Adrenal gland (tissue), 12 donors: ENCODE data around the gene ALG14. TPM values are rescaled to one million over a fixed set of nuclear protein-coding genes. Genes with fewer than 3 reads are reported as not detected.
"Not testable (repeated sequence)": the region's sequence is repeated elsewhere in the genome, so short reads cannot be mapped to it uniquely, and the experiment has no call there.

Experiments
- DNase-seq, 7 donors: peaks; one replicate each; pipeline ENCODE4 v3.0.0-alpha.2; 2019 to 2020
- H3K27ac ChIP-seq, 5 donors: fragments of 200-600 bp; sonication (generic) in 4 of 5; 1 replicate in 3 of 5; 2 replicates in 2 of 5; pipeline versions ENCODE4 v1.5.1 to v1.8.0; 2016 to 2020; ENCODE audit warnings: mild to moderate bottlenecking in 1 of 5
- H3K27me3 ChIP-seq: fragments of 200-600 bp; 2 replicates; pipeline ENCODE4 v1.8.0; 2021
- H3K36me3 ChIP-seq, 2 donors: fragments of 200-600 bp; replicated peaks in 1 of 2; 1 replicate in 1 of 2; 2 replicates in 1 of 2; pipeline versions ENCODE4 v1.5.1 to v1.8.0; 2018 to 2022
- H3K4me1 ChIP-seq, 2 donors: fragments of 200-600 bp; replicated peaks in 1 of 2; 1 replicate in 1 of 2; 2 replicates in 1 of 2; pipeline versions ENCODE4 v1.5.1 to v1.8.0; 2018 to 2021
- H3K4me3 ChIP-seq, 4 donors: fragments of 200-600 bp; sonication (generic) in 3 of 4; one replicate each; pipeline ENCODE4 v1.5.1; 2016 to 2018
- H3K9me3 ChIP-seq, 3 donors: fragments of 200-600 bp; sonication (generic) in 1 of 3; replicated peaks in 1 of 3; 1 replicate in 2 of 3; 2 replicates in 1 of 3; pipeline versions ENCODE4 v1.5.1 to v1.8.0; 2016 to 2021
- POLR2A ChIP-seq, 2 donors: fragments of 450-650 bp; IDR thresholded peaks; one replicate each; pipeline ENCODE4 v1.6.1; 2017; ENCODE audit warnings: antibody characterized with exemption in 2 of 2, mild to moderate bottlenecking in 2 of 2, moderate library complexity in 1 of 2
- WGBS, 4 donors: extraction: QIAGEN DNeasy Blood & Tissue Kit in 2 of 4; methylation state at CpG; one replicate each; pipeline versions ENCODE4 v1.1.5 to v1.1.7; 2013 to 2017; 5-methylcytosine and 5-hydroxymethylcytosine counted together
- intact Hi-C, 2 donors: fragments of 100-400 bp; cut with DNase I; formaldehyde crosslinking; loops; one replicate each; pipeline versions ENCODE4 v1.14.1 to v1.15.0; 2022 to 2023
- polyA plus RNA-seq, 3 donors: library from polyadenylated mRNA; stranded (reverse); fragments of 200-250 nt in 2 of 3; fragments of 350-450 nt in 1 of 3; fragmentation: Illumina TruSeq in 1 of 3; extraction: RNeasy Lipid Tissue Mini Kit (QIAGEN cat#74804) in 1 of 3; gene quantifications; one replicate each; pipeline ENCODE4 v1.2.3, GENCODE V29; 2013 to 2014
- total RNA-seq, 9 donors: library from RNA; depleted of rRNA in 4 of 9; stranded (reverse); fragments of >200 nt in 4 of 9; fragments of 120-200 nt in 1 of 9; fragmentation: NEBNext Ultra II Directional in 1 of 9; extraction: Animal tissue kit (Norgen Biotek cat#: 25700) in 1 of 9; gene quantifications; one replicate each; pipeline versions ENCODE4 v1.1.0 to v1.2.4, GENCODE V29; 2013 to 2023
- TF ChIP-seq, protein P1 (sequence below), 6 experiments: fragments of 450-650 bp in 4 of 6; fragments of 200-600 bp in 2 of 6; sonication (generic) in 1 of 6; IDR thresholded peaks; 1 replicate in 5 of 6; 2 replicates in 1 of 6; pipeline versions ENCODE4 v1.5.1 to v1.8.0; 2016 to 2021; ENCODE audit warnings: antibody characterized with exemption in 6 of 6, mild to moderate bottlenecking in 2 of 6, moderate library complexity in 1 of 6
- donor health status: healthy with polysubstance abuse.
- donor health status: Bipolar disorder and iron deficiency.
- donor health status: DM: yes; HTN: yes; CAD: no.
- donor health status: DM: no; HTN: no; CAD: no.
- donor health status: DM: no; HTN: no; CAD: no.
- donor health status: DM: yes; HTN: yes; CAD: no.

The ALG14 gene
- total and polyA plus RNA-seq, 12 donors = 1.5 to 29.9 (median 14.3) TPM

DNA sequence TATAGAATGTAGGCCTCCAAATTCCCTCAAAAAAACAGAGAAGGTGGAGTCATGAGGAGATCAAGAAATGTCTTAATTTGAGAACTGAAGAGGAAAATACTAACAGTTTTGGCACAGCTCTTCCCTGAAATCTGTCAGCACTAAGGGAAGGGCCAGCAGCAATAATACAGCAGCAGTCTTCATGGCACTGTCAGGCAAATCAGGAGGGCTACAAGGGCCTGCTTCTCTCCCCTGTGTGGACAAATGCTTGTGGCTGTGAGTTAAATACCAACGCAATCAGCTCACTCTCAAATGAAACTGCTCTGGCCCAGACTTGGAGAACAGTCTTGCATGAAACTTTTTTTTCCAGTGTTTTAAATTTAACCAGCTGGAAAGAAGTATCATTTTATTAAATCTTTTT is 125.3 kb downstream of the ALG14 start:
- DNase-seq = no peak
- Histone ChIP-seq H3K36me3 (no peaks in the 10 kb centered on the region), H3K4me3 (no peak overlapping the region), H3K4me1 (peaks cover 9 to 23% of the 10 kb centered on the region in 2 donors), H3K27me3 (no peaks in the 10 kb centered on the region), H3K9me3 (no peaks in the 10 kb centered on the region), H3K27ac (peak overlapping the region in 2 of 5 donors; percentile 6 to 28)
- intact Hi-C loops = no loop called here
- 64 to 89% (median 79%) methylated on average over 1 of the region's 1 CpG for WGBS, 4 donors
- no peak for TF ChIP-seq POLR2A (IDR thresholded peaks at IDR 0.05)
- TF ChIP-seq, protein P1, sequence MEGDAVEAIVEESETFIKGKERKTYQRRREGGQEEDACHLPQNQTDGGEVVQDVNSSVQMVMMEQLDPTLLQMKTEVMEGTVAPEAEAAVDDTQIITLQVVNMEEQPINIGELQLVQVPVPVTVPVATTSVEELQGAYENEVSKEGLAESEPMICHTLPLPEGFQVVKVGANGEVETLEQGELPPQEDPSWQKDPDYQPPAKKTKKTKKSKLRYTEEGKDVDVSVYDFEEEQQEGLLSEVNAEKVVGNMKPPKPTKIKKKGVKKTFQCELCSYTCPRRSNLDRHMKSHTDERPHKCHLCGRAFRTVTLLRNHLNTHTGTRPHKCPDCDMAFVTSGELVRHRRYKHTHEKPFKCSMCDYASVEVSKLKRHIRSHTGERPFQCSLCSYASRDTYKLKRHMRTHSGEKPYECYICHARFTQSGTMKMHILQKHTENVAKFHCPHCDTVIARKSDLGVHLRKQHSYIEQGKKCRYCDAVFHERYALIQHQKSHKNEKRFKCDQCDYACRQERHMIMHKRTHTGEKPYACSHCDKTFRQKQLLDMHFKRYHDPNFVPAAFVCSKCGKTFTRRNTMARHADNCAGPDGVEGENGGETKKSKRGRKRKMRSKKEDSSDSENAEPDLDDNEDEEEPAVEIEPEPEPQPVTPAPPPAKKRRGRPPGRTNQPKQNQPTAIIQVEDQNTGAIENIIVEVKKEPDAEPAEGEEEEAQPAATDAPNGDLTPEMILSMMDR (IDR thresholded peaks at IDR 0.05) = no peak

DNA sequence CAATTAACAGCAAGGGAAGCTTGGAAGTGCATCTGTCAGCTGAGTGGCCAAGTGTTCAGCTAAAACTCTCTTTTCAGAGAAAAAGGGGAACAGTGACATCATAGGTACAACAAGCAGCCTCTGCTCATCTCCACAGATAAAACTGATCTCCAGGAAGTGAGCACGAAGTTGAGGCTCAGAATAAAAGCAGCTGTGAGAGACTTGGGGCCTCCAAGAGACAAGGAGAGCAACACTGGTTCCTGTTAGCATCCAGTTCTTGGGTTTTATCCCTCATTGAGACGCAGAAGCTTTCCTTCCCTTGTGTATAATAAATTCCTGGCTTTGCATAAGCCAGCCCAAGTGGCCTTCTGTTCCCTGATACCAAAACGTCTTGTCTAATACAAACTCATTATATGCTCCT is 125.9 kb downstream of the ALG14 start:
- 45 to 58% (median 52%) methylated on average over 3 of the region's 3 CpGs for WGBS, 4 donors
- H3K27ac ChIP-seq = peak overlapping the region in 2 of 5 donors; percentile 6 to 14
- TF ChIP-seq POLR2A (IDR thresholded peaks at IDR 0.05) = no peak
- TF ChIP-seq, protein P1 (IDR thresholded peaks at IDR 0.05) = no peak
- no peak overlapping the region for H3K4me3 ChIP-seq
- H3K36me3 ChIP-seq = no peaks in the 10 kb centered on the region
- no peaks in the 10 kb centered on the region for H3K9me3 ChIP-seq
- peaks cover 9 to 21% of the 10 kb centered on the region in 2 donors for H3K4me1 ChIP-seq
- intact Hi-C loops = no loop called here
- DNase-seq = no peak
- no peaks in the 10 kb centered on the region for H3K27me3 ChIP-seq

DNA sequence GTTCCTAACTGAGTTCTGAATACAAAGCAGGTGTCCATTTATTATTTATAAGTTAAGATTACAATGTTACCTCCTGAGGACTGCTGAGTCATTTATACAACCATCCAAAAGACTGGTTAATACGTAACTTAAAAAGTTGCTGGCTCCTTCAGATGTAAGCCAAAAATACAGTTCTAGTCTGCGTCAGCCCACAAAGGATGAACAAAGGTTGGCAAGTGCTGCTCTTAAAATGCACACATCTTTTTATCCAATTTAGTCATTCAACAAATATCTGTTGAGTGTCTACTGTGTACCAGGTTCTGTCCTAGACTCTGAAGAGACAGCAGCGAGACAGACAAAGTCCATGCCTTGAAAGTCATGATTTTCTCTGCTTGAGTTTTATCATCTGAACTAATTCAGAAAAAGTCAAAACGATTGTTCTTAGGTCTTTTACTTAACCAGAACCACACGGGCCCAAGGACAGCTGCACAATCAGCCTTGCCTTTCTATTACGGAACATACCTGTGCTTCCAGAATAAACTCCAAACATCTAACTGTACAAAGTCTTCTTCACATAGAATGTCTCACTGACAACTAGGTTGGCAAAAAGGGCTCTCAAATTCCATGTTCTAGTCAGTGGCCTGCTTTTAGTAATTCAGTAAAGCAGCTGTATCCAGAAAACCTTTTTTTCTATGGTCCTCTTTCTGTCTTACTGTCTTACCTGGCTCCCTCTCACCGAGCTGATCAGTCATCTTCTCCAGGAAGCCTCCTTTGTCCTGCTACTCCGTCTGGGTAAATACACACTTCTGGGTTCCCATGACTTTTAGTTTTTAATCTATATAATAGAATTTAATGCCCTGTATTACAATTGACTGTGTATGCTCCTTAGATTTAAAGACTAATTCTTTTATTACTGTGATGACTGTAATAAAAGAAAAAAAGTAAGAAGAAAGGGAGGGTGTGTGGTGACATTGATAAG is 130.3 kb downstream of the ALG14 start:
- Histone ChIP-seq H3K4me1 (peaks cover 12 to 15% of the 10 kb centered on the region in 2 donors), H3K27me3 (no peaks in the 10 kb centered on the region), H3K9me3 (no peaks in the 10 kb centered on the region), H3K4me3 (no peak overlapping the region), H3K27ac (no peak overlapping the region), H3K36me3 (no peaks in the 10 kb centered on the region)
- TF ChIP-seq POLR2A (IDR thresholded peaks at IDR 0.05) = no peak
- TF ChIP-seq, protein P1 (IDR thresholded peaks at IDR 0.05) = no peak
- no peak for DNase-seq
- WGBS, 4 donors = 69 to 84% (median 78%) methylated on average over 8 of the region's 8 CpGs
- intact Hi-C loops = no loop called here

GRCh38 chr1:94941480-94941879 is 131.3 kb downstream of the ALG14 start:
- intact Hi-C loops, H3K4me3 ChIP-seq, H3K9me3 ChIP-seq, H3K27ac ChIP-seq, H3K27me3 ChIP-seq, DNase-seq, H3K36me3 ChIP-seq: not testable (repeated sequence)
- WGBS, 4 donors = 93 to 100% (median 97%) methylated on average over 1 of the region's 1 CpG
- peaks cover 22 to 23% of the 10 kb centered on the region in 2 donors for H3K4me1 ChIP-seq
